Activated CD4-positive, alpha-beta T cell treated with anti-CD3 and anti-CD28 coated beads for 36 hours (primary cell): ENCODE measurements around the gene KMT5C. TPM values are rescaled to one million over a fixed set of nuclear protein-coding genes. Genes with fewer than 3 reads are reported as not detected.

Experiments used
- ATAC-seq: fragments of 200-7000 bp; cut with Tn5 transposase; one replicate; pipeline ENCODE4 v1.10.0; 2021; ENCODE audit warnings: mild to moderate bottlenecking, moderate library complexity
- CTCF ChIA-PET: fragments of 350-600 bp; sonication (Branson Sonifier 250); formaldehyde crosslinking; loops from one replicate; lab custom pipeline; 2021; ENCODE audit warnings: antibody characterized with exemption; lab: Charles Lee
- POLR2A ChIA-PET: fragments of 350-600 bp; sonication (Branson Sonifier 250); formaldehyde crosslinking; loops from one replicate; lab custom pipeline; 2021; ENCODE audit warnings: antibody characterized with exemption, inconsistent platforms; lab: Charles Lee
- DNase-seq: peaks from one replicate; pipeline ENCODE4 v3.0.0-alpha.2; 2020
- H3K27ac Mint-ChIP-seq: one replicate; pipeline ENCODE4 v1.8.0; 2021; ENCODE audit warnings: mixed read lengths
- H3K27me3 Mint-ChIP-seq: one replicate; pipeline ENCODE4 v1.8.0; 2021; ENCODE audit warnings: mixed read lengths
- H3K36me3 Mint-ChIP-seq: one replicate; pipeline ENCODE4 v1.8.0; 2021; ENCODE audit warnings: low read depth, mixed read lengths
- H3K4me1 Mint-ChIP-seq: one replicate; pipeline ENCODE4 v1.8.0; 2021; ENCODE audit warnings: mixed read lengths
- H3K4me3 Mint-ChIP-seq: one replicate; pipeline ENCODE4 v1.8.0; 2021; ENCODE audit warnings: mild to moderate bottlenecking, moderate library complexity, mixed read lengths
- H3K9me3 Mint-ChIP-seq: one replicate; pipeline ENCODE4 v1.8.0; 2021; ENCODE audit warnings: low read depth, mixed read lengths
- intact Hi-C, 2 experiments: fragments of 100-400 bp; cut with DNase I in 1 of 2; cut with micrococcal nuclease in 1 of 2; formaldehyde crosslinking; loops; one replicate each; pipeline versions ENCODE4 v1.14.2 to v1.15.1; 2022 to 2024; cut with DNase I, micrococcal nuclease
- total RNA-seq, 2 experiments: library from RNA; stranded (reverse); gene quantifications; one replicate each; pipeline ENCODE4 v1.2.3, GENCODE V29; 2021

KMT5C gene
- total RNA-seq, 2 experiments from 2014 or later = 27.5 to 32.3 TPM

DNA sequence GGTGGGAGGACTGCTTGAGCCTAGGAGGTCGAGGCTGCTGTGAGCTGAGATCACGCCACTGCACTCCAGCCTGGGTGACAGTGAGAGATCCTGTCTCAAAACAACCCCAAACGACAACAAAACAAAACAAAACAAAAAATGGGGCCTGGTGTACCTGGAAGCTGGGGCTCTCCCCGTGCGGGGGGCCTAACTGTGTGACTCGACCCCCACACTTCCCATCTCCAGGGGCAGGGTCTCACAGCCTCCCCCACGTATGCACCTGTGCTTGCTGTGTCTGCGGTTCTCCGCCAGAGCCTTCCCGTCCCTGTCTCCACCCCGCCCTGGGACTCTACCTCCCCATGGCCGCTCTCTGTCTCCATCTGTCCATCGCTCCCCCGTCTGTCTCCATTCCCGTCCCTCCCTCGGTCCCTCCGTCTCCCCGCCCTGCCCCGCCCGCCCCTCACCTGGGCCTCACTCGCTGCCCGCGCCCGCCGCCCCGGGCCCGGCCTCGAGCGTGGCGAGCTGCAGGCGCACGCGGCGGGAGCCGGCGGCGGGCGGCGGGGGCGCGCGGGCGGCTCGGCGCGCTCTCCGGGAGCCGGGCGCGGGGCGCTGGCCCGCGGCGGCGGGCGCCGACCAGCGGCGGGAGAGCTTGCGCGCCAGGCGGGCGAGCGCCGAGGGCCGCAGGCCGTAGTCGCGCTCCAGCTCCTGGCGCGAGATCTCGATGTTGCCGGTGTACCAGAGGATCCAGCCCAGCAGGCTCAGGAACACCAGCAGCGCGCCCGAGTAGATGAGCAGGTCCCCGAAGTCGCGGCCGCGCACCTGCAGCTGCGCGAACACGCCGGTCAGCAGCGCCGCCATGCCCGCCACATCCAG is 43.8 kb downstream of the KMT5C start:
- H3K36me3 Mint-ChIP-seq = peaks cover 43% of the 10 kb centered on the region

GRCh38 chr19:55384131-55384919 is 44.6 kb downstream of the KMT5C start, which contains the start of gene TMEM238:
Gene TMEM238 (minus strand): TSS chr19:55384292. CDS start chr19:55384259, 33 bp downstream.
- H3K36me3 Mint-ChIP-seq = peaks cover 51% of the 10 kb centered on the region
- intact Hi-C loops = loop anchor here (1.0 to 10.0 kb wide), 5 partner anchors 130 to 1194 kb away; partner anchors contain the start of genes PPP1R12C (in 1 of the 2), TSEN34 (in 1 of the 2) and ZNF787 (in 1 of the 2)
- no peaks in the 10 kb centered on the region for H3K27me3 Mint-ChIP-seq
- ATAC-seq (no peak), DNase-seq (peak; percentile 67)
- POLR2A ChIA-PET = interaction anchor here (0.8 to 3.1 kb wide), 8 partner anchors 9 to 270 kb away, joined by 3 to 19 read pairs (median 4); partner anchors contain the start of genes ISOC2, KMT5C, PPP6R1 and U2AF2
- H3K4me1 Mint-ChIP-seq = peaks cover 42% of the 10 kb centered on the region
- H3K4me3 Mint-ChIP-seq = peak within 1 kb of the TSS; percentile 89
- H3K9me3 Mint-ChIP-seq = no peaks in the 10 kb centered on the region
- peak within 1 kb of the TSS; percentile 98 for H3K27ac Mint-ChIP-seq
- CTCF ChIA-PET = interaction anchor here (0.6 to 1.7 kb wide), 9 partner anchors 13 to 270 kb away, joined by 3 to 10 read pairs (median 3); partner anchors contain the start of gene KMT5C

More for the DNA sequence above, 43.8 kb downstream of the KMT5C start:
- ChIA-PET CTCF (interaction anchor here (0.6 to 1.7 kb wide), 6 partner anchors 22 to 271 kb away, joined by 3 to 10 read pairs (median 4); partner anchors contain the start of gene KMT5C), POLR2A (interaction anchor here (0.8 to 3.1 kb wide), 8 partner anchors 10 to 271 kb away, joined by 3 to 19 read pairs (median 4); partner anchors contain the start of genes ISOC2, KMT5C, PPP6R1 and U2AF2)
- peak; percentile 79 for DNase-seq
- ATAC-seq = peak; percentile 4
- Mint-ChIP-seq H3K4me1 (peaks cover 35% of the 10 kb centered on the region), H3K27me3 (no peaks in the 10 kb centered on the region), H3K9me3 (no peaks in the 10 kb centered on the region), H3K4me3 (peak overlapping the region; percentile 85), H3K27ac (peak overlapping the region; percentile 94)
- intact Hi-C loops = loop anchor here (1.0 to 10.0 kb wide), 6 partner anchors 120 to 1193 kb away; partner anchors contain the start of genes PPP1R12C (in 1 of the 2), TSEN34 (in 1 of the 2) and ZNF787 (in 1 of the 2)

GRCh38 chr19:55384920-55385723 is 45.4 kb downstream of the KMT5C start:
- peak overlapping the region; percentile 89 for H3K4me3 Mint-ChIP-seq
- H3K36me3 Mint-ChIP-seq = peaks cover 56% of the 10 kb centered on the region

DNA sequence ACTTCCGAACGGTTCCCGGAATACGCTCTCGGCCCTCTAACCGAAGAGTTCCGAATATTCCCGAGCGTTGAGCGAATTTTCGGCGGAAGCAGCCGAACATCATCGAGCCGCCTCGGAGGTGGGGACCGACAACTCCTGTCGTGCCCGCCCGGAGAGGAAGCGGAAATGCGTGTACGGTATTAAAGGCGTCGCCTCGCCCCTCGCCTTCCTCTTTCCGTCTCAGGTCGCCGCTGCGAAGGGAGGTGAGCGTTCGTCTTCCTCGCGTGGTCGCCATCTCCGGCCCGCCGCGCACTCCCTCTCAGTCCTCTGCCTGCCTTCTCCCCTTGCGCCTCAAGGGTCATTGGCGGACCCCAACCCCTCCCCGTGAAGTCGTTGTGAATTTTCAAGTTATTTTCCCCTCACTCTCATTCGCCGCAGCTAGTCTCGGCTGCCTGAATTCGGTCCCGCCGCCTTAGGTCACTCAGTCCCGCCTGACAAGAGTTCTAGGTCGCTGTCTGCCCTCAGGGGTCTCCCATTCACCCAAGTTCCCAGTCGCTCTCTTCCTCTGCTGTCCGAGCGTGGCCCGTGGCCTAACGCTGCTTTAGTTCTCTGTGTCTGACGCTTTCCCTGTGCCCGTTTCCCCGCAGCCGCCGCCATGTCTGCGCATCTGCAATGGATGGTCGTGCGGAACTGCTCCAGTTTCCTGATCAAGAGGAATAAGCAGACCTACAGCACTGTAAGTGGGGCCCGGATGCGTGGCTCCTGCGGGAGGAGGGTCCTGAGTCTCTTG is 46.2 kb downstream of the KMT5C start, which contains the start of gene RPL28:
Gene RPL28, plus strand, starts transcription at position 209 of the 769 bp plus-strand sequence. Its CDS starts 426 bp downstream, at position 635.
- ATAC-seq (peak; percentile 85), DNase-seq (peak; percentile 98)
- intact Hi-C loops = loop anchor here (1.0 to 10.0 kb wide), 18 partner anchors 22 to 1195 kb away; partner anchors contain the start of genes KMT5C (in 2 of the 2), EPN1 (in 1 of the 2), FIZ1 (in 1 of the 2) and HSPBP1 (in 1 of the 2)
- no peaks in the 10 kb centered on the region for H3K27me3 Mint-ChIP-seq
- H3K36me3 Mint-ChIP-seq = peaks cover 61% of the 10 kb centered on the region
- peak within 1 kb of the TSS; percentile 89 for H3K4me3 Mint-ChIP-seq
- ChIA-PET POLR2A (interaction anchor here (0.6 to 0.7 kb wide), 2 partner anchors 150 to 214 kb away, joined by 3 read pairs; partner anchors contain the start of gene ZNF524), CTCF (no interaction called here)
- no peaks in the 10 kb centered on the region for H3K9me3 Mint-ChIP-seq
- H3K4me1 Mint-ChIP-seq = peaks cover 51% of the 10 kb centered on the region
- peak within 1 kb of the TSS; percentile 98 for H3K27ac Mint-ChIP-seq

More at GRCh38 chr19:55384920-55385723, 45.4 kb downstream of the KMT5C start:
- Mint-ChIP-seq H3K27ac (peak overlapping the region; percentile 98), H3K9me3 (no peaks in the 10 kb centered on the region), H3K27me3 (no peaks in the 10 kb centered on the region), H3K4me1 (peaks cover 50% of the 10 kb centered on the region)
- ATAC-seq (peak; percentile 86), DNase-seq (peak; percentile 98)
- intact Hi-C loops = loop anchor here (1.0 to 10.0 kb wide), 19 partner anchors 23 to 1194 kb away; partner anchors contain the start of genes KMT5C (in 2 of the 2), EPN1 (in 1 of the 2), FIZ1 (in 1 of the 2) and HSPBP1 (in 1 of the 2)
- ChIA-PET POLR2A (interaction anchor here (1.0 to 3.1 kb wide), 4 partner anchors 22 to 130 kb away, joined by 3 to 19 read pairs (median 8); partner anchors contain the start of genes KMT5C, PPP6R1 and UBE2S), CTCF (interaction anchor here (0.6 to 1.7 kb wide), 8 partner anchors 13 to 269 kb away, joined by 3 to 10 read pairs (median 4); partner anchors contain the start of gene KMT5C)

- peak overlapping the region; percentile 89 for H3K4me3 Mint-ChIP-seq
- peak overlapping the region; percentile 98 for H3K27ac Mint-ChIP-seq
- H3K36me3 Mint-ChIP-seq = peaks cover 59% of the 10 kb centered on the region
- peaks cover 49% of the 10 kb centered on the region for H3K4me1 Mint-ChIP-seq
- CTCF ChIA-PET = interaction anchor here (1.1 kb wide), 1 partner anchor 132 kb away, joined by 3 read pairs; no protein-coding TSS in a partner anchor
- POLR2A ChIA-PET = interaction anchor here (0.6 to 0.7 kb wide), 3 partner anchors 48 to 213 kb away, joined by 3 read pairs; partner anchors contain the start of gene ZNF524
- peak; percentile 59 for DNase-seq
- ATAC-seq = no peak
- no peaks in the 10 kb centered on the region for H3K9me3 Mint-ChIP-seq
- intact Hi-C loops = loop anchor here (5.0 to 10.0 kb wide), 2 partner anchors 84 to 738 kb away; partner anchors contain the start of gene ZNF787 (in 1 of the 2)
- H3K27me3 Mint-ChIP-seq = no peaks in the 10 kb centered on the region
These were observed 46.9 kb downstream of the KMT5C start for GRCh38 chr19:55386493-55386971.

DNA sequence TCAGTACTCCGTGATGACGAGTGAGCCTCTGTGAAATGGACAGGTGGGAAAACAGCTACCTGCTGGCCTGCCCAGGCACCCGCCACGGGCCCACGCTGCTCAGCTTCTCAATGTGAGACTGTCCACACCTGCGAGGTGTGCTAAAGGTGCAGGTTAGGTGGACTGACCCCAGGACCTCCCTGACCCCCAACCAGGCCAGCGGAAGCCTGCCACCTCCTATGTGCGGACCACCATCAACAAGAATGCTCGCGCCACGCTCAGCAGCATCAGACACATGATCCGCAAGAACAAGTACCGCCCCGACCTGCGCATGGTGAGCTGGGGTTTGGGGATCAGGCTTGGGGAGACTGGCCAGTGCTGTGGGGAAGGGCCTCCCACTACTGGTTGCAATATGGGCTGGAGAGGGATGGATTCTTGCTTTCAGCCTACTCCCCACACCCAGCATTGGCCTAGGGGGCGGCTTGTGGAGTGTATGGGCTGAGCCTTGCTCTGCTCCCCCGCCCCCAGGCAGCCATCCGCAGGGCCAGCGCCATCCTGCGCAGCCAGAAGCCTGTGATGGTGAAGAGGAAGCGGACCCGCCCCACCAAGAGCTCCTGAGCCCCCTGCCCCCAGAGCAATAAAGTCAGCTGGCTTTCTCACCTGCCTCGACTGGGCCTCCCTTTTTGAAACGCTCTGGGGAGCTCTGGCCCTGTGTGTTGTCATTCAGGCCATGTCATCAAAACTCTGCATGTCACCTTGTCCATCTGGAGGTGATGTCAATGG is 48.2 kb downstream of the KMT5C start:
- POLR2A ChIA-PET = interaction anchor here (0.6 to 4.0 kb wide), 3 partner anchors 18 to 322 kb away, joined by 3 to 41 read pairs (median 4); partner anchors contain the start of gene UBE2S
- intact Hi-C loops = loop anchor here (5.0 to 10.0 kb wide), 2 partner anchors 86 to 737 kb away; partner anchors contain the start of gene ZNF787 (in 1 of the 2)
- Mint-ChIP-seq H3K36me3 (peaks cover 50% of the 10 kb centered on the region), H3K9me3 (no peaks in the 10 kb centered on the region), H3K27ac (peak overlapping the region; percentile 98), H3K27me3 (no peaks in the 10 kb centered on the region), H3K4me3 (peak overlapping the region; percentile 89), H3K4me1 (peaks cover 39% of the 10 kb centered on the region)
- ATAC-seq = no peak
- no peak for DNase-seq
- CTCF ChIA-PET = no interaction called here

GRCh38 chr19:55389386-55390317 is 50.0 kb downstream of the KMT5C start:
- ChIA-PET CTCF (interaction anchor here (0.6 to 1.7 kb wide), 2 partner anchors 15 to 89 kb away, joined by 3 read pairs; no protein-coding TSS in a partner anchor), POLR2A (interaction anchor here (0.6 to 4.0 kb wide), 7 partner anchors 11 to 874 kb away, joined by 3 to 41 read pairs (median 3); partner anchors contain the start of genes KMT5C and UBE2S)
- Mint-ChIP-seq H3K9me3 (no peaks in the 10 kb centered on the region), H3K27ac (peak overlapping the region; percentile 51), H3K27me3 (no peaks in the 10 kb centered on the region), H3K4me3 (peak overlapping the region; percentile 48), H3K36me3 (peaks cover 50% of the 10 kb centered on the region), H3K4me1 (peaks cover 32% of the 10 kb centered on the region)
- ATAC-seq (no peak), DNase-seq (no peak)
- intact Hi-C loops = loop anchor here (5.0 to 10.0 kb wide), 2 partner anchors 87 to 735 kb away; partner anchors contain the start of gene ZNF787 (in 1 of the 2)
